Tibial artery (tissue), 4 donors: Measurements from ENCODE around the gene EXOC6B.

Experiments
- DNase-seq, 2 donors: peaks; one replicate each; pipeline ENCODE4 v3.0.0-alpha.2; 2019
- H3K27ac ChIP-seq, 2 donors: fragments of 200-600 bp; sonication (generic) in 1 of 2; 1 replicate in 1 of 2; 2 replicates in 1 of 2; pipeline ENCODE4 v1.5.1; 2018 to 2019; ENCODE audit warnings: mild to moderate bottlenecking in 1 of 2
- H3K27me3 ChIP-seq, 2 donors: fragments of 200-600 bp; sonication (generic) in 1 of 2; one replicate each; pipeline versions ENCODE4 v1.5.1 to v1.6.0; 2016 to 2019
- H3K36me3 ChIP-seq, 3 donors: fragments of 200-600 bp; sonication (generic) in 2 of 3; one replicate each; pipeline ENCODE4 v1.5.1; 2016 to 2019; ENCODE audit warnings: mild to moderate bottlenecking in 2 of 3
- H3K4me1 ChIP-seq, 4 donors: fragments of 200-600 bp; sonication (generic) in 2 of 4; 1 replicate in 3 of 4; 2 replicates in 1 of 4; pipeline ENCODE4 v1.5.1; 2016 to 2019
- H3K4me3 ChIP-seq, 2 donors: fragments of 200-600 bp; sonication (generic) in 1 of 2; 1 replicate in 1 of 2; 2 replicates in 1 of 2; pipeline ENCODE4 v1.5.1; 2018 to 2019; ENCODE audit warnings: mild to moderate bottlenecking in 2 of 2
- H3K9me3 ChIP-seq, 3 donors: fragments of 200-600 bp; sonication (generic) in 1 of 3; one replicate each; pipeline ENCODE4 v1.5.1; 2016 to 2019
- intact Hi-C: fragments of 100-400 bp; cut with DNase I; formaldehyde crosslinking; loops from one replicate; pipeline ENCODE4 v1.15.0; 2023; ENCODE audit warnings: low total_unique reads
- TF ChIP-seq, protein P1 (sequence below), 2 experiments: fragments of 200-600 bp in 1 of 2; fragments of 450-650 bp in 1 of 2; IDR thresholded peaks; one replicate each; pipeline ENCODE4 v1.5.1; 2017 to 2019; ENCODE audit warnings: antibody characterized with exemption in 2 of 2, mild to moderate bottlenecking in 1 of 2, moderate library complexity in 1 of 2

Gene EXOC6B

DNA sequence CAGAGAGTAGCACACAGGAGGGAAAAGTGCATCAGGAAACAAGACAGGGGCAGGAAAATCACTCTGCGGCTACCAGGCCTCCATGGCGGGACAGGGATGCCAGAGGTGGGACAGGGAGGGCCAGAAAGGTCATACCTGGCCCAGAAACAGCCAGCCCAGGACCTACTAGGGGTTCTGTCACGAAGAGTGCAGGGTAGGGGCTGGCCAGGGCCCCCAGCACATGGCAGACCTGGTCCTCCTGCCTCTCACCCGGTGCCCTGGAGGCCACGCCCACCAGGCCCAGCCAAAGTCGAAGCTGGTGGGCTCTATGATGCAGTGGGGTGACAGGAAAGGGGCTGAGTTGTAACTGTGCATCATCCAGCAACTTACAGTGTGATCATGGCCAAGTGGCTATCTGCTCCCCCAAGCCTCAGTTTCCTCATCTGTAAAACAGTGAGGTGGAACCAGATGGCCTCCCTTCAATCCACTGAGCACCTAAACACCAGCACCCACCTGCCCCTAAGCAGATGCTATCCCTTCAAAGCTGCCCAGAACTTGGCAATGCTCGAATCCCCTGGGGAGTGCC lies 688.8 kb downstream of the EXOC6B start:
- intact Hi-C loops, result no loop called here
- peaks cover 0 to 31% (median 20%) of the 10 kb centered on the region in 4 donors for H3K4me1 ChIP-seq
- TF ChIP-seq, protein P1, sequence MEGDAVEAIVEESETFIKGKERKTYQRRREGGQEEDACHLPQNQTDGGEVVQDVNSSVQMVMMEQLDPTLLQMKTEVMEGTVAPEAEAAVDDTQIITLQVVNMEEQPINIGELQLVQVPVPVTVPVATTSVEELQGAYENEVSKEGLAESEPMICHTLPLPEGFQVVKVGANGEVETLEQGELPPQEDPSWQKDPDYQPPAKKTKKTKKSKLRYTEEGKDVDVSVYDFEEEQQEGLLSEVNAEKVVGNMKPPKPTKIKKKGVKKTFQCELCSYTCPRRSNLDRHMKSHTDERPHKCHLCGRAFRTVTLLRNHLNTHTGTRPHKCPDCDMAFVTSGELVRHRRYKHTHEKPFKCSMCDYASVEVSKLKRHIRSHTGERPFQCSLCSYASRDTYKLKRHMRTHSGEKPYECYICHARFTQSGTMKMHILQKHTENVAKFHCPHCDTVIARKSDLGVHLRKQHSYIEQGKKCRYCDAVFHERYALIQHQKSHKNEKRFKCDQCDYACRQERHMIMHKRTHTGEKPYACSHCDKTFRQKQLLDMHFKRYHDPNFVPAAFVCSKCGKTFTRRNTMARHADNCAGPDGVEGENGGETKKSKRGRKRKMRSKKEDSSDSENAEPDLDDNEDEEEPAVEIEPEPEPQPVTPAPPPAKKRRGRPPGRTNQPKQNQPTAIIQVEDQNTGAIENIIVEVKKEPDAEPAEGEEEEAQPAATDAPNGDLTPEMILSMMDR (IDR thresholded peaks at IDR 0.05), result no peak

DNA sequence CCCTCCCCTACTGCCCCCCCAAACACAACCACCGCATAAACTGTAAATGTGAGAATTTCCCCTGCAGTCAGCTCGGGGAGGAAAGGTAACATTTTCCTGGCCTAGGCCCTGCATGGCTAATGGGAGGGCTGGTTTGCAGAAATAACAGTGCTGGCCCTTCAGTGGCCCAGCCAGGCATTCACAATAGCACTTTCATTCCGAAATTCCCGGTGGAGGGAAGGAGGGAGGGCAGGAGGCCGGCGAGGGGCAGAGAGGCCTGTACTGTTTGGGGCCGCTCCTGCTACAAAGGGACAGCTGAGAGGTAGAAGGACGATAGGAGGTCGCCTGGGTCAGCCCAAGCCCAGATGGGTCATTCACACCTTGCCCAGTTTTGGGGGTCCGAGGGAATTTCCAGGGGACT lies 689.5 kb downstream of the EXOC6B start:
- TF ChIP-seq, protein P1 (IDR thresholded peaks at IDR 0.05), result no peak
- peaks cover 0 to 6% of the 10 kb centered on the region in 2 donors for H3K27me3 ChIP-seq
- no peaks in the 10 kb centered on the region for H3K9me3 ChIP-seq
- no peak overlapping the region for H3K27ac ChIP-seq
- peaks cover 0 to 31% (median 20%) of the 10 kb centered on the region in 4 donors for H3K4me1 ChIP-seq
- DNase-seq, result peak in 1 of 2 donors; percentile 46
- no peaks in the 10 kb centered on the region for H3K36me3 ChIP-seq
- no peak overlapping the region for H3K4me3 ChIP-seq
- intact Hi-C loops, result no loop called here

More for the DNA sequence above, 688.8 kb downstream of the EXOC6B start:
- H3K9me3 ChIP-seq, result no peaks in the 10 kb centered on the region
- no peak overlapping the region for H3K4me3 ChIP-seq
- H3K27me3 ChIP-seq, result peaks cover 0 to 1% of the 10 kb centered on the region in 2 donors
- DNase-seq, result peak; percentile 15 to 56
- H3K36me3 ChIP-seq, result no peaks in the 10 kb centered on the region
- no peak overlapping the region for H3K27ac ChIP-seq

DNA sequence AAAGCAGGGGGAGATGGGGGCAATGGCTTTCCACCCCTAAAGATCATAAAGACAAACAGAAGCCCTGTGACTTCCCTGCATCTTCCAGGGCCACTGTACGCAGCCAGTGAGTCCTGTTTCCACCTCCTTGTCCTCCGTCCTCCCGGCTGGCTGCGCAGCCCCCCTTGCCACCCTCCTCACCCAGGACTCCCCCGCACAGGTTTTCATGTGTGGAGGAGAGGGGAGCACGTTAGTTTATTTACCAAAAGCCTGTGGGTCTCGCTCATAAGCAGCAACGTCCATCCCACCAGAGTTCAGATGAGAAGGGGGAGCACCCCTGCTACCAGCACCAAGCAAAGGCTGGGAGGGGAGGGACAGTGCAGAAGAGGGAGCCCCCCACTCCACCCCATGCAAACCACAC lies 689.9 kb downstream of the EXOC6B start:
- H3K4me1 ChIP-seq, result peaks cover 0 to 31% (median 20%) of the 10 kb centered on the region in 4 donors
- no peaks in the 10 kb centered on the region for H3K36me3 ChIP-seq
- H3K9me3 ChIP-seq, result no peaks in the 10 kb centered on the region
- peaks cover 0 to 6% of the 10 kb centered on the region in 2 donors for H3K27me3 ChIP-seq
- intact Hi-C loops, result no loop called here
- TF ChIP-seq, protein P1 (IDR thresholded peaks at IDR 0.05), result no peak
- peak in 1 of 2 donors; percentile 48 for DNase-seq
- no peak overlapping the region for H3K4me3 ChIP-seq
- H3K27ac ChIP-seq, result no peak overlapping the region

DNA sequence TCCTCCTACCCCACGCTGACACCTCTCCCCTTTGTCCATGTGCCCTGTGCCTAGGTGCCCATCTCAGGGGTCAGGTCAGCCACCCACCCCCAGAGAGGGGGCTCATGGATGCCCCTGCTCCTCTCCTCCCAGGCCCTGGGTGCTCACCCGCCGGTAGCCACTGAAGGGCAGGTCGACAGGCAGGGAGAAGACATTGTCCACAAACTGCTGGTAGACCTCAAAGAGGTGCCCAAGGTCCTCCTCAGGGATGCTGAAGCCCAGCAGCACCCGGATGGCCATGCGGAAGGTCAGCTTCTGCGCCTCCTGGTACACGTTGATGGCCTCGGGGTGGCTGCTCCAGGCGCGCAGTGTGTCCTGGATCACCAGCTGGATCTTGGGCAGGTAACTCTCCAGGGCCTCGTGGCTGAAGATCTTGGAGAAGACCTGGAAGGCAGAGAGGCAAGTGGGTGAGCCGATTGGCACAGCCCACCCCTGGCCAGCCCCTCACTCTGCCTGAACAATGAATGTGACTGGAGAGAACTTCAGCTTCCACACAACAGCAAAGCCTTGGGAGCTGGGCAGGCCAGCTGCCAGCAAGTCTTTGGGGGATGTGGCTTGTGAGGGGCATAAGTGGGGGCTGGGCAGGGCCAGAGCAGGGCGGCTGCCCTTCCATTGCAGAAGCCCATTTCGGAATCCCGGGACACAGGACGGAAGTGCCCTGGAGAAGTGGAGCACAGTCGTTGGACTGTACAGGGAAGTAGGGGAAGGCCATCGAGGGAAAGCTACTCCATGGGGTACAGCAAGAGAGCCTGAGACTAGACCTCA lies 690.6 kb downstream of the EXOC6B start:
- Histone ChIP-seq H3K27ac (no peak overlapping the region), H3K27me3 (peaks cover 0 to 6% of the 10 kb centered on the region in 2 donors), H3K4me1 (peaks cover 0 to 27% (median 20%) of the 10 kb centered on the region in 4 donors), H3K36me3 (no peaks in the 10 kb centered on the region), H3K9me3 (no peaks in the 10 kb centered on the region), H3K4me3 (no peak overlapping the region)
- TF ChIP-seq, protein P1 (IDR thresholded peaks at IDR 0.05), result no peak
- peak in 1 of 2 donors; percentile 56 for DNase-seq
- intact Hi-C loops, result no loop called here

DNA sequence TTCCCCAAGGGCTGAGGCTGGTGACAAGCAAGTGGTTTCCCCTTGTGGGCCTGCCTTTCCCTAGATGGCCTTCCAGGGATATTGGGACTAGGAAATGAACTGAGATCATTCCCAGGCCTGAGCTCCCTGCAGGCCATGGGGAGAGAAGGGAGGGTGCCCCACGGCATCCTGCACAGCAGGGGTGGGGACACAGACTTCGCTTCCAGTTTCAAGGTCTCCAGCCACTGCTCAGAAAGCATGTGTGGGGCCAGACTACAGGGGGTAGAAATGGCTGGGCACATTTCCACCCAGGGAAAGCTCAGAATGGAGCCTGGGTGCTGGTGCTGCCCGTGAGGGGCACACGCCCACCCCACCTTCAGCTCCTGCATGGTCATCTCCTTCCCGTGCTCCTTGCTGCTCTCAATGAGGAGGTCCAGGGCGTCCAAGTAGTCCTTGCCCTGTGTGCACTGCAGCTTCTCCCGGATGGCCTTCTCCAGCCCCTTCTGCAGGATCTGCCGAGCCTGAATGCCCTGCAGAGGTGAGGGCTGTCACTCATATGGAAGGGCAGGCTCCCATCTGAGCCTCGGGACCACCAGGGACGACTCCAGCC lies 691.3 kb downstream of the EXOC6B start:
- H3K27me3 ChIP-seq, result peaks cover 0 to 6% of the 10 kb centered on the region in 2 donors
- intact Hi-C loops, result no loop called here
- no peak overlapping the region for H3K4me3 ChIP-seq
- H3K36me3 ChIP-seq, result no peaks in the 10 kb centered on the region
- no peaks in the 10 kb centered on the region for H3K9me3 ChIP-seq
- peaks cover 0 to 24% (median 17%) of the 10 kb centered on the region in 4 donors for H3K4me1 ChIP-seq
- TF ChIP-seq, protein P1 (IDR thresholded peaks at IDR 0.05), result no peak
- no peak overlapping the region for H3K27ac ChIP-seq
- peak in 1 of 2 donors; percentile 53 for DNase-seq
